ENCODE results near the gene SLC25A21.
"Not testable (repeated sequence)": the region's sequence is repeated elsewhere in the genome, so short reads cannot be mapped to it uniquely, and the experiment has no call there.

The SLC25A21 gene

DNA sequence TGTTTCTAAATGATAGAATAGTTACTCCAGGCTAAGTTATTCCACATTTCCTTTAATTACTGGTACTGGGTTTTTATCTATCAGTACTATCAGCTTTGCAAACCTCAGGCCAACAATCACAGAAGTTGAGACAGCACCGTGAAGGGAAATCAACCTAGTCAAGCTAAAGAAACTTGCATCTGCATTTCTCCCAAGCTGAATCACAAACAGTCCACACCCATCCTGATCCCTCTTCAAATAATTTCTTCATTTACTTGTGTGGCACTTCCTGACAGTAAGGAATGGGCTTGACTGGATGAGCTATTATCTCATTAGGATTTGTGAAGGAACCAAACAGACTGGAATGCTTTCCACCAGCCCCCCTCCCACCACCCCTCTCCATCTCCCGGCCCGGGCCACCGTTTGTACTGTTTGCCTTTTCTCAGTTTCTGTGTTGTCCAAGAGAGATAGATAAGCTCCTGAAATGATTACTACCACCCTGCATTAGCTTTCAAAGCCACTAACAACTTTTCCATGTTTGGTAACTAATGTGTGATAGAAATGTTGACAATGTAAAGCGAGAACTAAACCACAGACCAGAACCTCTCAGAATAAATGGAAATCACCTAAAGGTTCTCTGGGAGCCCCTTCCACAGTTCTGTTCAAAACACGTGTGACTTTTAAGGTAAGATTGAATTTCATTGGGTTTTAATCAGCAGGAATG lies 236.3 kb downstream of the SLC25A21 start:
- DNase-seq = no peak

DNA sequence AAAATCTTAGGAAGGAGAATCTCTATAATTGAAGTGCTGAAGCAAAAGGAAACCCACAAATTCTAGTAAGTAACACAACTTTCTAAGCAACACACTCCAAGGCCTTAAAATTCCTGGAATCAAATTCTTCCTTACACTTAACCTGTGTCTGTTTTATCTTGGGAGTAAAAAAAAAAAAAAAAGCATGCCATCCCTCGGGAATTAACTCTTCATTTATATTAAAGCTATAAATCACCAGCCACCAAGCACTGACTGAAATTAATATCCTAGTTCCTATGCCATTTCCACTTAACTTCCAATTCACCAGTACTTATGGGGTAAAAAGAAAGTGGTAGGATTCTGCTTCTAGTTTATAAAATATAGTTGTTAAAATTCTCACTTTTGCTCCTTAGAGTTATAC lies 238.1 kb downstream of the SLC25A21 start:
- no peak for DNase-seq

DNA sequence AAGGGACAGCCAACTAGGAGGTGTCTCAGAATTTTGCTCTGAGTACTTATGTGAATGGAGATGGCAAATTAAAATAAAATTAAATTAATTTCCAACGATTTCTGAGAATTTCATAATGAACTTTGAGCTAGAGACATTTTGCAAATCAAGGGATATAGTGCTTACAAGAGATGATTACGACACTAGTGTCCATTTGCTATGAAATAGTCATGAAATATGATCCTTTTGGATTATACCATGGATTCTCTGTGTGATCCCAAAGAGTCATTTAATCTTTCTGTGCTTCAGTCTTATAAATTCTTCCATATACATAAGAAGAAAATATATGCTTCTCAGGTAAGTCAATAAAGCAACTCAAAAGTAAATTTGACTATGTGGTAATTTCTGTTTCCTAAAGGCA lies 240.6 kb downstream of the SLC25A21 start:
- no peak for DNase-seq

DNA sequence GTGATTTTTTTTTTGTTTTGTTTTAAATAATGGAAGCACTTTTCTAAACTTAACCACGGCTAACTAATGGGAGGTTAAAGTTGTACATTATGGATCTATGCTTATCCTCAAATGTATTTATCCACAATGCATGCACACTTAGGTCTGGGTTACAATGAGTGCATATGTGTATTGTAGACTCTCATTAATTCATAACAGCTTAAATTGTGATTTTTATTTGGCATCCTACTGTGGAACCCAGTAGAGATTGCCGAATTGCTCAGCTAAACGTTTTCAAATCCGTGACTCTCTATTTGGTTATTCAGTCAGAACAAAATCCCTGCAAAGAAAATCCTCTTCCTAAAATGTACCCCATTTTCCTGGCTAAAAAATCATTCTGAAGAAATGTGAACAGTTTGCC lies 244.0 kb downstream of the SLC25A21 start:
- DNase-seq = no peak

DNA sequence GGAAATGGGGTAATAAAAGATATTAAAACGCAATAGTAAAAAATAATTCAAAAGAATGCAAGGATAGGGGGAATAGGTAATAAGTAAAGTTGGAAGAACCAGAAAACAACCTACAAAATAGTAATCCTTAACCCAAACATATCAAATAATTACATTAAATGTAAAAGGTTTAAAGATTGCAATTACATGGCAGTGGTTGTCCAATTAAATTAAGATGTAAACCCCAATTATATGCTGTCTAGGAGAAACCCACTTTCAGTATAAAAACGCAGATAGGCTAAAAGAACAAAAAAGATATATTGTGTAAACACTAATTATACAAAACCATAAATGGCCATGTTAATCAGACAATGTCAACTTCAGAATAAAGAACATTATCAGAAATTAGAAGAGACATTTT lies 247.3 kb downstream of the SLC25A21 start:
- DNase-seq = no peak

DNA sequence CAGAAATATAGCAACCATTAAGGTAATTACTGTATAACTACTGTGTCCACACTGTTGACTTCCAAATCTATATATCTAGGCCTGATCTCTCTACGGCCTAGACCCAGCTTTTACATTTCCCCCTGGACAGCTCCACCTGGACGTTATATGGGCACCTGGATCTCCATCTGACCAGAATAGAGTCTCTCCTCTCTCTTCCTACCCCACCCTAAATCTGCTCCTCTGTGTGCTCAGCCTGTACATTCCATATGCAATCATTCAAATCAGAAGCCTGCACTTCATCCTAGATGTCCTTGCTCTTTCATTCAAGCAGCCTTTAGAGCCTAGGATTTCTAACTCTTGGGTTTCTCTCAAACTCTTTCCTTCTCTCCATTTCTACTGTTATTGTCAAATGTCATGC lies 255.7 kb downstream of the SLC25A21 start:
- no peak for DNase-seq

DNA sequence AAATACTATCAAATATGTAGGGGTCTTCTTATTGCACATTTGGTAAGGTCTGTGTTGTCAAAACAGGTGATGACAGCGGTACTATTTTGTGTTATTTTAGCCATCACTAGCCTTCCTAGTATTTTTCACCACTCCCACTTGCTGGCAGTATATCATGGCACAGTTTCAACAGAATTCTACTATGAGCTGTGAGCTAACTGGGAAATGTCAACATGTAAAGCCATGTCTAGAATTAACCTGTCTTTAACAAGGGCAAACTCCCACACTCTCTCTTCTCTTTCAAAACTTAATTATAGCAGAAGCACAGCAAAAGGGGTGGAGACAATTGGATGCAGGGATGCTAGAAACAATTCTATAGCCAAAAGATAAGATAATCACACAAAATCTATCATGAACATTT lies 257.3 kb downstream of the SLC25A21 start:
- no peak for DNase-seq

DNA sequence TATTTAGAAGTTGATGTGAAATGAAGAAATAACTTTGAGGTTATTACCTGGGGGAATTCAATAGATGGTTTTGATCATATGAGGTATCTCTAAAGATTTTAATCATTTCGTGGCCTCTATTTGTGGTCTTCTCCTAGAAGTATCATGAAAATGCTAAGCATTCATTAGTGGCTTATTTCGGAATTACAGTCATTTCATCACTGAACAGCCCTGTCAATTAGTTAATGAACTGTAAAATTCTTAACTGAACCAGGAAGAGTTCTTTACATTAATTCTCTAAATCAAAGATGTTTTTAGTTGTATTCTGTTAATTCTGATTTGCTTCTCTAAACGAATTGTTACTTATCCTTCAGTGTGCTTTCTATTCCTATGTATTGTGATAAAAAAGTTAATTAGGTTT lies 261.8 kb downstream of the SLC25A21 start:
- DNase-seq = no peak

DNA sequence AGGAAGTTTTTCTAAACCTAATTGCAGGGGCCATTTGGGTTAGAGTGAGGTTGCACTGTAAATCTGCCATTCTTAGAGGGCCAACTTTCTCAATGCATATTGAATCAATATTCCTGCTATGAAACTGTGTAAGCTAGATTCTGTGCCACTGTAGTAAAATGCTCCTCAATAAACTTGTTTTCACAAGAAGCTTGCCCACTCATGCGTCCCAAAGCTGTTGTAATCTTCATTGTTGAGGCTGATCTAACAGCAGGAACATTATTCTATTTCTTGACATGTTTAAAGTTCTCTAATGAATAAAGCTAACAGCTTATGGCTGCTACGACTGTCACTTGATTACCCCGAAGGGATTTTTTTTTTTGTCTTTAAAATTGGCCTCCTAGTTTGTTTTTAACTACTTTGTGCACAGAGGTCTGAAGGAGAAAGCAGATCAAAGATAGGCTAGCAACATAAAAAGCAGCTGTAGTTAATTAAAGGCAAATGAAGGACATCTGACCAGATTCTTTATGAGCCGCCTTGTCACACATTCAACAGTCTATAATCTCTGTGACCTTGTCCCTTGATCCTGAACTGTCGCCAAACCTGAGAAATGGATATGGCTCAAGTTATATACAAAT lies 267.0 kb downstream of the SLC25A21 start:
- DNase-seq = peak; percentile 4

DNA sequence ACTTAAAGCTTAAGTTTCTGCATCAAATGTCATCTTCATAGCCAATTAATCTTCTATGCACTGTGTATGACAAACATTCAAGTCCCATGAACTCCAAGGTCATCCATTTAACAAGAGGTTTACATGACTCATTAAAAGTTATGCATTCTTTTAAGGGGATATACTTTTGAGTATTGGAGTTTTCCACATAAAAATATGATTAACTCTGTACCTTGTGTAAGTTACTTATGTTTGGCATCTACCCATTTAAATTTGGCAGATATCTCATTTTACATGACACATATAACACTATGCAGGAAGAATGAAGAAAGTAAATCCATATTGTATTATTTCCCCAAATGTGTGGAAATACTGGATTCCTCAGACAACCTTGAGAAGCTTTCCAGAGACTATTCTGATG lies 270.5 kb downstream of the SLC25A21 start:
- no peak for DNase-seq

DNA sequence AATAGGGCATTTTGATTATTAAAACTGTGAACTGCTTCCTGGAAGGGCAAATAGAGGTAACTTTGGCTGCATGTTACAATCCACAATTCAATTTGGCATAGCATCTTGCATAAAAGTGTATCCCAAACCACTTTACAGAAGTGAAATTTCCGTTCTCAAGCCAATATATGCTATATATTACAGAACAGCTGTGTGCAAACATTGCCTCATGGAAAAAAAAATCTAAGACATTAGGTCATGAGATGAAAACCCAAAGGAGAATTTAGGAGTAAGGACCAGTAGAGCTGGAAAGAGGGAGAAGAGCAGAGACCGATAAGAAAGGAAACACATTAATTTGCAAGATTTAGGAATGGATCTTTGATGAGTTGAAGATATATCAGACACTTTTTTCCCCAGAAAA lies 271.6 kb downstream of the SLC25A21 start:
- no peak for DNase-seq

DNA sequence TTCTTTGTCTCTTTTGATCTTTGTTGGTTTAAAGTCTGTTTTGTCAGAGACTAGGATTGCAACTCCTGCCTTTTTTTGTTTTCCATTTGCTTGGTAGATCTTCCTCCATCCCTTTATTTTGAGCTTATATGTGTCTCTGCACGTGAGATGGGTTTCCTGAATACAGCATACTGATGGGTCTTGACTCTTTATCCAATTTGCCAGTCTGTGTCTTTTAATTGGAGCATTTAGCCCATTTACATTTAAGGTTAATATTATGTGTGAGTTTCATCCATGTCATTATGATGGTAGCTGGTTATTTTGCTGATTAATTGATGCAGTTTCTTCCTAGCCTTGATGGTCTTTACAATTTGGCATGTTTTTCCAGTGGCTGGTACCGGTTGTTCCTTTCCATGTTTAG lies 276.1 kb downstream of the SLC25A21 start:
- not testable (repeated sequence) for DNase-seq

DNA sequence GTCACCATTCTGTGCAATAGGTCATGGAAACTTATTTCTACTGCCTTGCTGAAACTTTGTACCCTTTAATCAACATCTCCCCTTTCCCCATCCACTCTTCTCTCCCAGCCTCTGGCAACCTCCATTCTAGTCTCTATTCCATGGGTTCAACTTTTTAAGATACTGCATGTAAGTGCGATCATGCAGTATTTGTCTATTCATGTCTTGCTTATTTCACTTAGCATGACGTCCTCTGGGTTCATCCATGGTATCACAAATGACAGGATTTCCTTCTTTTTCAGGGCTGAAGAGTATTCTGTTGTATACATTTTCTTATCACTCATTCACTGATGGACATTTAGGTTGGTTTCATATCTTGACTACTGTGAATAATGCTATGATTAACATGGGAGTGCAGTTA lies 288.4 kb downstream of the SLC25A21 start:
- DNase-seq = no peak

DNA sequence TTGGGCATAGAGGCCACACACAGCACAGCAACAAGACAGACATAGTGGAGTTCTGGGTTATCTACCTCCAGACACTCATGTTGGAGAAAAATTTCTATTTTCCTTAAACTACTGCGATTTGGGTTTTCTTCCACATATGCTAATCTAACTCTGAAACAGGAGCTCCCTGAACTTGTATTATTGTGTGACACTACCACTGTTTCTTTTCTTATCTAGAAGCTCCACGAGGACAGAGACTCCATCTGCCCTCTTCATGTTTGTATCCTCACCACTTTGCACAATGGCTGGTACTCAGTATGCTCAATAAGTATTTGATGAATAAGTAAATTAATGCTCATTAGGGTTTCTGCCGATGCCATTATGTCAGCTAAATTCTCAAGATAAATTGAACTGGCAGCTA lies 292.1 kb downstream of the SLC25A21 start:
- no peak for DNase-seq

DNA sequence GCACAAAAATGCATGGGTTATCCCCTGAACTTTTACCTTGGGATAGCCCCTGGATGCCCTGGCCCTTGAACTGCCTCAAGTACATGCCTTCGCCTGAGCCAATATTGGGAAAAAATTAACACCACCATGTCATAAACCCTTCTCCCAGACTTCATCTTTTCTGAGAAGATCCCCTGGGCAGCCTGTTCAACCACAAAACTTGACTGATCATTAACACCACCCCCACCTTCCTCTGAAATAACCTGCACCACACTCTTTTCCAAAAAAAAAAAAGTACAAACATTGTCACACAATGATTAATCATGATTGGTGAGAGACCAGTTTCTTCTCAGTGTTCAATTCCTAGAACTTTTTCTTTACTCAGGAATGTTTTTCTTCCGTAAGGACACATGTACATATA lies 292.8 kb downstream of the SLC25A21 start:
- no peak for DNase-seq

DNA sequence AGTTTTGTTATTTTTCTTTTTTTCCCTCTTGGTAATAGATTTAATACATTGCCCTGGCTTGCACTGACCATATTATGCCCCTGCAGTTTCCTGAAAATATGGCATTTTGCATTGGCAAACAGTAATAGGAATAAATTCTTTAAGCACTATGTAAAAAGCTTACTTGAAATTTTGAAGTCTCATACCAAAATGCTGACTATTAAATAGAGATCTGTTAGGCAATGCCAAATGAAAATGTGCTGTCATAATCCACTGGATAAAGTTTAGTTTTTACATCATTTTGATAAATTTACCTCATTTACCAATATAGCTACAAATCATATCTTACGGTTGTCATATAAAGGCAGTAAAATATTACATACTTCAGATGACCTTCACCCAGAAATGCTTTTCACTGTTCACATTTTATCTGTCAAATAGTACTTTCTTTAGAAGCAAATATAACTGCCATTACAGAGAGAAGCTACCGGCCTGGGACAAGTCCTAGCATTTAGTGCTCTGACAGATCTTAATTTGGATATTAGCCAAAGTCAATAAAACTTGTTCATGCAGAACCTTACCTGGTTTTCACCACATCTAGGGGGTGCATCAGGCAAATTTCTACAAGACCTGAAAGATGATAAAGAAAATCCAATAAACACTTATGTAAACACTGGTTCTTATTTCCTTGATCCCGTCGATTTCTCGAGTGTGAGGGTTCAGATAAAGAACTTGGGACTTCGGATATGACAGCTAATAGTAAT lies 297.8 kb downstream of the SLC25A21 start:
- no peak for DNase-seq

DNA sequence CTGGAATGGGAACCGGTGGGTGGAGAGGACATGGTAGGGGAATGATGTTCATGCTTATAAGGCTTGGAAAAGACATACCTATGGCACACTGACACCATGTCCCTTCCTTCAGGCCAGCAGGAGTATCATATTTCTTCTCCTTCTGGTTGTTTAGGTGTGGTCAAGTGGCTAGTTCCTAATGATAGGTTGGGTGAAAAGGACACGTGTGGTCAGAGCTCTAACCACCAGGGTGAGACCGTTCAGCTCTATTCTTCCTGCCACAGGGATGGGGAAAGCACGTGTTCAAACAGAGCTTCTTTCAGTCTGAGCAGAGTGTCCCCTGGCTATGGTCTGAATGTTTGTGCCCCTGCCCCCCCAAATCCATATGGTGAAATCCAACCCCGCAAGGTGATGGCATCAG lies 301.6 kb downstream of the SLC25A21 start:
- no peak for DNase-seq

DNA sequence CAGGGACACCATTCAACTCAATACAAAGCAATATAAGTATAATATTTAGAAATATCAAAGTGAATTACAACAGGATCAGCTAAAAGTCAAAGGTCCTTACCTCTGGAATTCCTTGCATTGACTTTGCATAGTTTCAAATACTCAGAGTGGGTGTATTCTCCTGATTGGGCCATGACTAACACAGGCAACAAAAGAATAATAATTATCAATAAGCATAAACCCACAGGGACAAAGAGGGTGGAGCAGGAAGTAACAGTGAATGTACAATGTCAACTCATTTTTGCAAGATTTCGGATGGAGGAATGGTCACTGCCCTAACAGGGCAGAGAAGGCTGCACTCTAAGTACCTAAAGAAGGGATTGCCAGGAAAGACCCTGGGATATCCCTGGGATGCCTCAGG lies 303.3 kb downstream of the SLC25A21 start:
- no peak for DNase-seq

DNA sequence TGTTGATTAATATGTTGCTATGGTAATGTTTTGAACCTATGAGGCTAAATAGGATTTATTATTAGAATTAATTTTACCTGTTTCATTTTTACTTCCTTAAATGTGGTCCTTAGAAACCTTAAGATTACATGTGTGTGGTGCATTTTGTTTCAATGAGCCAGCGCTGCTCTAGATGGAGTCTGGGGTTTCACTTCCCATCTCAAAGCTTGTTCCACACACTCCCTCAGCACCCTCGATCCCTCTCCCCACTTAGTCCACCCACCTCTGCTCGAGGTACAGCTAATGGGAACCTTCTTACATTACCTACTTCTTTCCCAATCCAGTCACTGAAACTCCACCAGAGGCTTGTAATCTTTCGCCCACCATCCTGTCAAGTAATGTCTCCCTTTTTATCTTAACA lies 305.5 kb downstream of the SLC25A21 start:
- no peak for DNase-seq

DNA sequence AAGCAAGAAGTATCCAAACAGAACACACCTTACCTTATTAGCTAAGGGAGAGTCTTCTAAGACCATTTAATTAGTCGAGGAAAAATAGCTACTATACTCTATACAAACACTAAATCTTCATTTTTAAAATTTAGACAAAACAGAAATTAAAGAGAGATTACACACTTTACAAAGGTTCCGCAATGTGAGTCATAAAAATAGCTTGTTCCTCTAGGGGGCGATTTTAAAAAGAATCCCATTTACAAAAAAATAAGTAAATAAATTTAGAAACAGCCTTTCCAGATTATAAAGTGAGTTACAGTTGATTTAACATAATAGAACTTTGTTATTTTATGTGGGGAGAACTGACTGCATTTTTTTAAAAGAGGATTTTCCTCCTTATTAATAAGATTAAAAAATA lies 309.1 kb downstream of the SLC25A21 start:
- DNase-seq = no peak

DNA sequence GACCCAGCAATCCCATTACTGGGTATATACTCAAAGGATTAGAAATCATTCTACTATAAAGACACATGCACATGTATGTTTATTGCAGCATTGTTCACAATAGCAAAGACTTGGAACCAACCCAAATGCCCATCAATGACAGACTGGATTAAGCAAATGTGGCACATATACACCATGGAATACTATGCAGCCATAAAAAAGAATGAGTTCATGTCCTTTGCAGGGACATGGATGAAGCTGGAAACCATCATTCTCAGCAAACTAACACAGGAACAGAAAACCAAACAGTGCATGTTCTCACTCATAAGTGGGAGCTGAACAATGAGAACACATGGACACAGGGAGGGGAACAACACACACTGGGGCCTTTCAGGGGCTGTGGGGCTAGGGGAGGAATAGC lies 310.2 kb downstream of the SLC25A21 start:
- DNase-seq = not testable (repeated sequence)

DNA sequence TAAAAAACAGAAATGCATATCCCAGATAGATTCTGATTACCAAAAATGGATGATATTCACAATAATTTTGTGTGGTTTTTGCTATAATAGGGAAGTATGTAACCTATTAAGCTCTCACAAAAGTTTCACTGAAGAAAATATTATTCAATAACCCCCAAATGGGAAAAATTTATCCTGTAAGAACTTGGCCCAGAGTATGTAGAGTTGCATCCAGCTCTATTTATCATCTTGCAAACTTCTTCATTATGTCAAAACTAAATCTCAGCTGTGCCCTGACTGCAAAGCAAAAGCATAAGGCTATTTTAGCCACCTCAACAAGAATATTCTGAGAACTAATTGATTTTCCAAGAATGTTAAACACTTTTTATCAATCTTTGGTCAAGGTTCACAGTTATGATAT lies 311.6 kb downstream of the SLC25A21 start:
- no peak for DNase-seq

DNA sequence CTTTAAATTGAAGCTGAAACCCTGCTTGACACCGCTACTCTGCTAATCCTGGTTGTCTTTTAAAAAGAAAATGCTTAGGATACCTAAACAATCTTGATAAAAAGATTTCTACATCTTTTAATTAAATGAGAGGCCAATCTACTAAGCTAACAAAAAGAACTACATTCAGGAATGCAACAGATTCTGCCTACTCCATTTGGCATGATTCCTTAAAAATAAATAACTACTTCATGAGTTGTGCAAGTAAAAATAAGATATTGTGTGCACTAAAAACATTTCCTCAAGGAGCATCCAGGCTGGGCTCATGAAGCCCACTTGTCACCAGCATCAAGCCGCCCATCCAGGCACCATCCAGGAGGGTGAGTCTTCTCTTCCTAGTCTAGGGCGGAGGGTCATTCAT lies 313.3 kb downstream of the SLC25A21 start:
- no peak for DNase-seq

DNA sequence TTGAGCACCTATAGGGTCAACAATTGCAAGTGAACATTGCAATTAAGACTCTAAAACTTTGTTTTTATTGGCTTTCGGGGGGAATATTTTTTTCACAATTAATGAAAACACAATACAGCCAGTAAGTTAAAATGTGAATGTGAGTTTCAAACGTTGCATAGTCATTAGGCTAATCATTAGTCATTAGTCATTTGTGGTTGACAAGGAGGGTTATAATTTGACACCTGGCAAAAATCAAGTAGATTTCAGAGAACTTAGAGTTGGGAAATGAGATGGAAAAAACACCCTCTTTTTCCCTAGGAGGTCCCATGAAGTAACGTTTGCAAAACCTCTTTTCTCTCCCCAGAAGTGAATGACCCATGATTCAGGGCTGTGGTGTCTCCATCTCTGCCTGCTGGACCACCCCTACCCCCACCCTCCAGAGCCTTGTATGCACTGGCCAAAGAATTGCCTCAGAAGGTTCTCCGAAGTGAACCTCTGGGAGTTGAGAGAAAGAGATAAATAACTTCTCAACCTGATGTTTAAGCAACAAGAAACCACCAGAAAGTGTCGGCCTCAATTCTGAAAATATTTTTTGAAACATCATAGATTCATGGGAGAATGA lies 314.5 kb downstream of the SLC25A21 start:
- no peak for DNase-seq
